Activated naive CD8-positive, alpha-beta T cell treated with anti-CD3 and anti-CD28 coated beads, Interleukin-2, amount 10 ng/mL, durations not matched to agents 7 days and 5 days (primary cell): Measurements from ENCODE around the gene UNC45A. TPM values are rescaled to one million over a fixed set of nuclear protein-coding genes. Genes with fewer than 3 reads are reported as not detected.
"Not testable (repeated sequence)": the region's sequence is repeated elsewhere in the genome, so short reads cannot be mapped to it uniquely, and the experiment has no call there.

Source experiments
- ATAC-seq: fragments of 150-1000 bp; cut with Tn5 transposase; one replicate; pipeline ENCODE4 v1.10.0; 2021; ENCODE audit warnings: low read depth, moderate library complexity
- POLR2A ChIA-PET: fragments of 350-600 bp; sonication (Branson Sonifier 250); formaldehyde crosslinking; loops from one replicate; lab custom pipeline; 2021; ENCODE audit warnings: antibody characterized with exemption; lab: Charles Lee
- DNase-seq: peaks from one replicate; pipeline ENCODE4 v3.0.0; 2021
- H3K27ac Mint-ChIP-seq: one replicate; pipeline ENCODE4 v1.8.0; 2022; ENCODE audit warnings: mild to moderate bottlenecking, mixed read lengths
- H3K27me3 Mint-ChIP-seq: one replicate; pipeline ENCODE4 v1.8.0; 2022; ENCODE audit warnings: mild to moderate bottlenecking, moderate library complexity, mixed read lengths
- H3K36me3 Mint-ChIP-seq: one replicate; pipeline ENCODE4 v1.8.0; 2021; ENCODE audit warnings: mild to moderate bottlenecking, mixed read lengths
- H3K4me1 Mint-ChIP-seq: one replicate; pipeline ENCODE4 v1.8.0; 2021; ENCODE audit warnings: mixed read lengths
- H3K4me3 Mint-ChIP-seq: one replicate; pipeline ENCODE4 v1.8.0; 2022; ENCODE audit warnings: mild to moderate bottlenecking, moderate library complexity, mixed read lengths
- H3K9me3 Mint-ChIP-seq: one replicate; pipeline ENCODE4 v1.8.0; 2021; ENCODE audit warnings: mixed read lengths
- total RNA-seq, 2 experiments: library from RNA; stranded (reverse); gene quantifications; one replicate each; pipeline ENCODE4 v1.2.3, GENCODE V29; 2021

UNC45A gene
- total RNA-seq, 2 experiments from 2014 or later: 77.9 to 78.6 TPM

- Mint-ChIP-seq H3K27ac (no peak overlapping the region), H3K9me3 (no peaks in the 10 kb centered on the region), H3K4me1 (peaks cover 2% of the 10 kb centered on the region), H3K27me3 (no peaks in the 10 kb centered on the region), H3K4me3 (no peak overlapping the region), H3K36me3 (peaks cover 25% of the 10 kb centered on the region)
- no peak for ATAC-seq
- POLR2A ChIA-PET: interaction anchor here (3.3 kb wide), 1 partner anchor 12 kb away, joined by 17 read pairs; the partner anchor contains the start of gene MAN2A2
- no peak for DNase-seq
Observed at GRCh38 chr15:90915216-90915807, 19.8 kb upstream of the UNC45A start.

DNA sequence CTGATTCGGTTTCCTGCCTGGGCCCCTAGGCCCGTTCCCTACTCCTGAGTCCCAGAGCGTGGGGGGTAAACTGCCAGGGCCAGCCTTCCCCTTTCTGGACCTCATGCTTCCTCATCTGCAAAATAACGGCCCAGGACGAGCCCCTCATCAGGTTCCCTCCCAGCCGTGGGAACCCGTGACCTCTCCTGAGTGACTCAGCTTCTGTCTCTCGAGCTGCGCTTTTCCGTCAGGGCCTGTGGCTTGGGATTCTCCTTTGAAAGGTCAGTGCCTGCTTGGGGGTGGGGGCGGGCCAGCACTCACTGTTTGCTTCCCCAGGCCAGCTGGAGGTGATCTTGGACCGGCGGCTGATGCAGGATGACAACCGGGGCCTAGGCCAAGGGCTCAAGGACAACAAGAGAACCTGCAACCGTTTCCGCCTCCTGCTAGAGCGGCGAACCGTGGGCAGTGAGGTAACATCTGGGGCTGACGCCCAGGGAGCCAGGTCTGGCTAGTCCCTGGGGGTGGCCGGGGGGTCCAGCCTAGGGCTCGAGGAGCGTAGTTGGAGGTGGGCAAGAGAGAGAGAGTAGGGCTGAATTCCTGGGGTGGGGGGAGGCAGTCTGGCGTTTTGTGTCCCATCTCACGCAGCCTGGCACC is 19.2 kb upstream of the UNC45A start:
- POLR2A ChIA-PET: no interaction called here
- ATAC-seq (no peak), DNase-seq (no peak)
- H3K36me3 Mint-ChIP-seq: peaks cover 25% of the 10 kb centered on the region
- no peaks in the 10 kb centered on the region for H3K27me3 Mint-ChIP-seq
- no peak overlapping the region for H3K27ac Mint-ChIP-seq
- no peaks in the 10 kb centered on the region for H3K9me3 Mint-ChIP-seq
- peaks cover 2% of the 10 kb centered on the region for H3K4me1 Mint-ChIP-seq
- H3K4me3 Mint-ChIP-seq: no peak overlapping the region

GRCh38 chr15:90916461-90916860 is 18.6 kb upstream of the UNC45A start:
- Mint-ChIP-seq H3K9me3 (no peaks in the 10 kb centered on the region), H3K36me3 (peaks cover 28% of the 10 kb centered on the region), H3K27ac (no peak overlapping the region), H3K27me3 (no peaks in the 10 kb centered on the region), H3K4me3 (no peak overlapping the region), H3K4me1 (peaks cover 2% of the 10 kb centered on the region)
- ATAC-seq: no peak
- no peak for DNase-seq
- POLR2A ChIA-PET: no interaction called here

- Mint-ChIP-seq H3K27ac (no peak overlapping the region), H3K4me3 (no peak overlapping the region), H3K4me1 (peaks cover 2% of the 10 kb centered on the region), H3K9me3 (no peaks in the 10 kb centered on the region), H3K27me3 (no peaks in the 10 kb centered on the region), H3K36me3 (peaks cover 33% of the 10 kb centered on the region)
- POLR2A ChIA-PET: interaction anchor here (1.6 kb wide), 1 partner anchor 14 kb away, joined by 4 read pairs; the partner anchor contains the start of gene MAN2A2
- ATAC-seq (no peak), DNase-seq (no peak)
Observed at GRCh38 chr15:90917569-90917968, 17.5 kb upstream of the UNC45A start.

DNA sequence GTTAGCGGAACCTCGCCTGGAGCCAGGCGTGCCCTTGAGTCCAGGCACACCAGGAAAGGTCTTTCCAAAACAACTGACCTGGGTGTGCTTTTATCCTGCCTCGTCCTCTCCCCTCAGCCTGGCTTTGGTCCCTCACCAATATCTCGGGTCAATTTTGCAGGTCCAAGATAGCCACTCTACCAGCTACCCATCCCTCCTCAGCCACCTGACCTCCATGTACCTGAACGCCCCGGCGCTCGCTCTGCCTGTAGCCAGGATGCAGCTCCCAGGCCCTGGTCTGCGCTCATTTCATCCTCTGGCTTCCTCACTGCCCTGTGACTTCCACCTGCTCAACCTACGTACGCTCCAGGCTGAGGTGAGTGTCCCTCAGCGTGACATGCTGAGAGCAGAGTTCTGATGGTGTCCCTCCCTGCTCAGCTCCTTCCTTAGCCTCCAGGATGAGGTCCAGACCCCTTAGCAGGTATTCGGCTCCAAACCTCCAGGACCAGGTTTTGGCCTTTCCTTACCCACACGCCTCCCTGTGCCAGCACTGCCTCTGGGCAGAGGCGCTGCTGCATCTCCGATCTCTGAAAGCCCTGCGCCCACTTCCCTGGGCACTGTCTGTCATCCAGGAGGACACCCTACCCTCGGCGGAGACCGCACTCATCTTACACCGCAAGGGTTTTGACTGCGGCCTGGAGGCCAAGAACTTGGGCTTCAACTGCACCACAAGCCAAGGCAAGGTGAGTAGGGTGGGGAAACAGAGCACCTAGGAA is 16.9 kb upstream of the UNC45A start:
- POLR2A ChIA-PET: interaction anchor here (1.6 kb wide), 1 partner anchor 15 kb away, joined by 4 read pairs; the partner anchor contains the start of gene MAN2A2
- Mint-ChIP-seq H3K27me3 (no peaks in the 10 kb centered on the region), H3K4me1 (peaks cover 4% of the 10 kb centered on the region), H3K27ac (no peak overlapping the region), H3K4me3 (no peak overlapping the region), H3K36me3 (peaks cover 35% of the 10 kb centered on the region), H3K9me3 (no peaks in the 10 kb centered on the region)
- ATAC-seq (no peak), DNase-seq (no peak)

DNA sequence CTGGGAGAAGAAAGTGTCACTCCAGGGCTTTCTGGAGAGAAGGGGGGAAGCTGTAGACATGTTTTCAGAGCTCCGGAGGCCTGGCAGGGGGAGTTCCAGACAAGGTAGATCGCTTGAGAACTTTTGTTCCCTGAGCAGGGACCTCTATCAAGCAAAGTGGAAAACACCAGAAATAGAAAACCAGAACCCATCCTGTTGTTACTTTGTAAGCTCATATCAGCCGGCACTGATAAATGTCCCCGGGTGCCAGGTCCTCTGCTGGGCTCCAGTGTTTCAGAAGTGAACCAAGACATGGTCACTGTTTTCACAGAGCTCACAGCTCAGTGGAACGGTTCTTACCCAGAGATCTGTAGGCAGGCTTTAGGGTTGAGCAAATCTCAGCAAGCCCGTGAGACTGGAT is 16.2 kb upstream of the UNC45A start:
- Mint-ChIP-seq H3K27ac (no peak overlapping the region), H3K4me1 (peaks cover 4% of the 10 kb centered on the region), H3K27me3 (no peaks in the 10 kb centered on the region), H3K4me3 (no peak overlapping the region), H3K36me3 (peaks cover 37% of the 10 kb centered on the region), H3K9me3 (no peaks in the 10 kb centered on the region)
- ATAC-seq (no peak), DNase-seq (no peak)
- POLR2A ChIA-PET: no interaction called here

GRCh38 chr15:90921887-90922286 is 13.2 kb upstream of the UNC45A start:
- POLR2A ChIA-PET: interaction anchor here (0.8 to 2.4 kb wide), 4 partner anchors 9 to 18 kb away, joined by 3 to 9 read pairs (median 4); partner anchors contain the start of gene MAN2A2
- DNase-seq (no peak), ATAC-seq (no peak)
- peaks cover 7% of the 10 kb centered on the region for H3K4me1 Mint-ChIP-seq
- H3K36me3 Mint-ChIP-seq: peaks cover 35% of the 10 kb centered on the region
- no peaks in the 10 kb centered on the region for H3K27me3 Mint-ChIP-seq
- H3K4me3 Mint-ChIP-seq: no peak overlapping the region
- H3K9me3 Mint-ChIP-seq: no peaks in the 10 kb centered on the region
- H3K27ac Mint-ChIP-seq: no peak overlapping the region

DNA sequence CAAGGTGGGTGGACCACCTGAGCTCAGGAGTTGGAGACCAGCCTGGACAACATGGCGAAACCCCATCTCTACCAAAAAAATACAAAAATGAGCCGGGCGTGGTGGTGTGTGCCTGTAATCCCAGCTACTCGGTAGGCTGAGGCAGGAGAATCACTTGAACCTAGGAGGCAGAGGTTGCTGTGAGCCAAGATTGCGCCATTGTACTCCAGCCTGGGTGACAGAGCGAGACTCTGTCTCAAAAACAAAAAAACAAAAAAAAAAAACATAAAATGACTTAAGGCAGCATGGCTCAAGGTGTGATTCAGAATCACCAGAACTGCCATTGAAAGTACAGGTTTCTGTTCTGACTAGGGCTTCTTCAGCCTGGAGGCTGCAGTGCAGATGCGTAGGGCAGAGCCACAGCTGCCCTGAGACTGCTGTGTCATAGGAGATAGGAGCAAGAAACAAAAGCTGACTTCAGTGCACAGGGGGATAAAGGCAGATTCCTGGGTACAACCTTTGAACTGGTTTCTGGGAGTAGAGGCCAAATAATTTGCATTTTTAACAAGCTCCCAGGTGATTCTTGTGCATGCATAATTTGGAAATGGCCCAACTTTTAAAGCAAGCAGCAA is 12.3 kb upstream of the UNC45A start:
- not testable (repeated sequence) for H3K9me3 Mint-ChIP-seq, H3K27me3 Mint-ChIP-seq, H3K4me1 Mint-ChIP-seq, H3K4me3 Mint-ChIP-seq, H3K27ac Mint-ChIP-seq, ATAC-seq, DNase-seq
- peaks cover 29% of the 10 kb centered on the region for H3K36me3 Mint-ChIP-seq
- POLR2A ChIA-PET: interaction anchor here (1.0 to 2.4 kb wide), 2 partner anchors 17 to 19 kb away, joined by 4 to 9 read pairs; partner anchors contain the start of gene MAN2A2

GRCh38 chr15:90924375-90924774 is 10.7 kb upstream of the UNC45A start:
- ATAC-seq: no peak
- H3K4me3 Mint-ChIP-seq: no peak overlapping the region
- POLR2A ChIA-PET: no interaction called here

DNA sequence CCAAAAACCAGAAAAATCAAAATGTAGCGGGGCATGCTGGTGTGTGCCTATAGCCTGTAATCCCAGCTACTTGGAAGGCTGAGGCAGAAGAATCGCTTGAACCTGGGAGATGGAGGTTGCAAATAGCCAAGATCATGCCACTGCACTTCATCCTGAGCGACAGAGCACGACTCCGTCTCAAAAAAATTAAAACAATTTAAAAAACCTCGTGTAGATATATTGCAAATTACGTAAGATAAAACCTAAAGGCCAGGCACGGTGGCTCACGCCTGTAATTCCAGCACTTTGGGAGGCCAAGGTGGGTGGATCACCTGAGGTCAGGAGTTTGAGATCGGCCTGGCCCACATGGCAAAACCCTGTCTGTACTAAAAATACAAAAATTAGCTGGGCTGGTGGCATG is 8.3 kb upstream of the UNC45A start:
- H3K4me1 Mint-ChIP-seq: peaks cover 27% of the 10 kb centered on the region

More at GRCh38 chr15:90924375-90924774, 10.7 kb upstream of the UNC45A start:
- H3K27me3 Mint-ChIP-seq: no peaks in the 10 kb centered on the region
- peaks cover 12% of the 10 kb centered on the region for H3K4me1 Mint-ChIP-seq
- peaks cover 27% of the 10 kb centered on the region for H3K36me3 Mint-ChIP-seq
- no peak for DNase-seq
- no peaks in the 10 kb centered on the region for H3K9me3 Mint-ChIP-seq
- H3K27ac Mint-ChIP-seq: no peak overlapping the region

DNA sequence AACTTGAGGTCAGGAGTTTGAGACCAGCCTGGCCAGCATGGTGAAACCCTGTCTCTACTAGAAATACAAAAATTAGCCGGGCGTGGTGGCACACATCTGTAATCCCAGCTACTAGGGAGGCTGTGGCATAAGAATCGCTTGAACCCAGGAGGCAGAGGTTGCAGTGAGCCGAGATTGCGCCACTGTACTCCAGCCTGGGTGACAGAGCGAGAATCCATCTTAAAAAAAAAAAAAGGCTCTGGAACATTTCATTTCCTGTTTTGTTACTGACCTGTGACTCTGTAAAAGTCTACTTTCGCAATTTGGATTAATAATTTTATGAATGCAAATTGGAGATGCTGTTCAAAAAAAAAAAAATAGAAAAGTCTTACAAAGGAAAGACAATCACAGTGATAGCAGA is 7.0 kb upstream of the UNC45A start:
- POLR2A ChIA-PET: interaction anchor here (0.6 to 0.7 kb wide), 2 partner anchors 216 to 785 kb away, joined by 3 to 9 read pairs; no protein-coding TSS in a partner anchor
- not testable (repeated sequence) for H3K27me3 Mint-ChIP-seq, DNase-seq, H3K9me3 Mint-ChIP-seq, ATAC-seq, H3K36me3 Mint-ChIP-seq
- Mint-ChIP-seq H3K4me1 (peaks cover 29% of the 10 kb centered on the region), H3K27ac (peak overlapping the region; percentile 54), H3K4me3 (peak overlapping the region; percentile 37)

More for the DNA sequence above, 8.3 kb upstream of the UNC45A start:
- not testable (repeated sequence) for ATAC-seq, H3K27ac Mint-ChIP-seq, H3K4me3 Mint-ChIP-seq, DNase-seq, H3K27me3 Mint-ChIP-seq, H3K9me3 Mint-ChIP-seq
- peaks cover 13% of the 10 kb centered on the region for H3K36me3 Mint-ChIP-seq
- POLR2A ChIA-PET: interaction anchor here (0.7 kb wide), 1 partner anchor 727 kb away, joined by 3 read pairs; no protein-coding TSS in a partner anchor

DNA sequence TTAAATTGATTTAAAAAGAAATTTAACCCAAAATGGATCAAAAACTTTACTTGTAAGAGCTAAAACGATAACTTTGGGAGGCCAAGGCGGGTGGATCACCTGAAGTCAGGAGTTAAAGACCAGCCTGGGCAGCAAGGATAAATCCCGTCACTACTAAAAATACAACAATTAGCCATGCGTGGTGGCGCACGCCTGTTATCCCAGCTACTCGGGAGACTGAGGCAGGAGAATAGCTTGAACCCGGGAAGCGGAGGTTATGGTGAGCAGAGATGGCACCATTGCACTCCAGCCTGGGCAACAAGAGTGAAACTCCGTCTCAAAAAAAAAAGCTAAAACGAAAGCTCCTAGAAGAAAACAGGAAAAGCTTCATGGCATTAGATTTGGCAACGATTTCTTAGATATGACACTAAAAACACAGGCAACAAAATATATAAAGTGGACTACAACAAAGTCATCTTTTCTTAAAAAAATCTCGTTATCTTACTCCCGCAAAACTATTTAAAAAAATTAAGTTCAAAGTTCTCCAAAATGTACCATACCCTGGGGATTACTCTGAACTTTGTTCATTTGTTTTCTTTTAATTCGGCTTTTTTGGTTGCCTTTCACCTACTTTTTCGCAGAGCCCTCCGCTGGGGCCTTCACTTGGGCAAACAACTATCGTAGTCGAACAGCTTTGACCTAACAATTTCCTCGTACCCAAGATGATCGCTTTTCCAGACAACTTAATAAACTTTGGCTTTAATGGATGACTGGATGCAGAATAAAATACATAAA is 5.7 kb upstream of the UNC45A start:
- POLR2A ChIA-PET: interaction anchor here (1.0 to 8.0 kb wide), 6 partner anchors 10 to 212 kb away, joined by 3 to 141 read pairs (median 6); partner anchors contain the start of genes BLM, MAN2A2 and RCCD1
- H3K27ac Mint-ChIP-seq: peak overlapping the region; percentile 99
- H3K27me3 Mint-ChIP-seq: no peaks in the 10 kb centered on the region
- no peaks in the 10 kb centered on the region for H3K9me3 Mint-ChIP-seq
- H3K4me1 Mint-ChIP-seq: peaks cover 39% of the 10 kb centered on the region
- ATAC-seq (no peak), DNase-seq (no peak)
- peak overlapping the region; percentile 99 for H3K4me3 Mint-ChIP-seq
- peaks cover 2% of the 10 kb centered on the region for H3K36me3 Mint-ChIP-seq
